BJ (cell line): ENCODE results near the gene SLCO3A1. TPM values are rescaled to one million over a fixed set of nuclear protein-coding genes. Genes with fewer than 3 reads are reported as not detected.

Source experiments
- CTCF ChIA-PET: fragments of 350-600 bp; formaldehyde crosslinking; extraction: SDS; loops from one replicate; lab custom pipeline; 2021; ENCODE audit warnings: antibody characterized with exemption, inconsistent platforms; lab: Yijun Ruan, JAX
- POLR2A ChIA-PET: fragments of 300-600 bp; sonication (Branson Sonifier 250); formaldehyde crosslinking; extraction: SDS; loops from one replicate; lab custom pipeline; 2021; ENCODE audit warnings: antibody characterized with exemption; lab: Charles Lee
- DNase-seq: peaks from one replicate; pipeline ENCODE4 v3.0.0-alpha.2; 2011; ENCODE audit warnings: low read depth
- H3K27me3 ChIP-seq: 2 replicates; pipeline ENCODE4 v1.6.0; 2011; ENCODE audit warnings: low read length; ENCODE audit not compliant: control insufficient read depth, insufficient read depth
- H3K36me3 ChIP-seq: 2 replicates; pipeline ENCODE4 v1.5.1; 2011; ENCODE audit warnings: low read length; ENCODE audit not compliant: control insufficient read depth, insufficient read depth
- H3K4me3 ChIP-seq: 2 replicates; pipeline ENCODE4 v1.5.1; 2011; ENCODE audit warnings: low read depth, mild to moderate bottlenecking, control low read depth, low read length
- polyA plus RNA-seq: library from polyadenylated mRNA; depleted of rRNA; stranded (reverse); fragments of >200 nt; gene quantifications from 2 replicates; pipeline ENCODE4 v1.2.3, GENCODE V29; 2011
- TF ChIP-seq, protein P1 (sequence below): IDR thresholded peaks from 2 replicates; pipeline ENCODE4 v1.5.1; 2011; ENCODE audit warnings: low read depth, mild to moderate bottlenecking, control low read depth, inconsistent platforms, low read length, moderate library complexity; ENCODE audit not compliant: insufficient read depth

SLCO3A1 gene
- polyA plus RNA-seq, 1 experiment = 7.8 TPM

DNA sequence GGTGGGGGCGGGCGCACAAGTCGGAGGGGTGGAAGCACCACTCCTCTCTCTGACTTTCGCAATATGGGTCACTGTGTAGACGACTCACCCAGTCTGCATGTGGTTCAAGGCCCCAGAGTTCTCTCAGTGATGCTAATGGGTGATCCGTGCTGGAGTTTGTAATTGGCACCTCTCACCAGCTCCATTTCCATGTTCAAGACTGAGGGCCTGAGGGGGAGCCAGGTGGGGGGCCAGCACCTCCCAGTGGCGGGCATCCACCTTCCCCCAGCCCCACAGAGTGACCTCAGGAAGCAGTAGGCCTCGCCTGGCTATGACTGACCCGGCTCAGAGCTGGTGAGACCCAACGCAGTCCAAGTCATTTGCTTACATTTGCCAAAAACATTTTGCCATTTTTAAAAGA is 310.1 kb downstream of the SLCO3A1 start:
- Histone ChIP-seq H3K4me3 (no peak overlapping the region), H3K36me3 (no peaks in the 10 kb centered on the region), H3K27me3 (no peaks in the 10 kb centered on the region)
- POLR2A ChIA-PET = no interaction called here
- CTCF ChIA-PET = no interaction called here
- TF ChIP-seq, protein P1, sequence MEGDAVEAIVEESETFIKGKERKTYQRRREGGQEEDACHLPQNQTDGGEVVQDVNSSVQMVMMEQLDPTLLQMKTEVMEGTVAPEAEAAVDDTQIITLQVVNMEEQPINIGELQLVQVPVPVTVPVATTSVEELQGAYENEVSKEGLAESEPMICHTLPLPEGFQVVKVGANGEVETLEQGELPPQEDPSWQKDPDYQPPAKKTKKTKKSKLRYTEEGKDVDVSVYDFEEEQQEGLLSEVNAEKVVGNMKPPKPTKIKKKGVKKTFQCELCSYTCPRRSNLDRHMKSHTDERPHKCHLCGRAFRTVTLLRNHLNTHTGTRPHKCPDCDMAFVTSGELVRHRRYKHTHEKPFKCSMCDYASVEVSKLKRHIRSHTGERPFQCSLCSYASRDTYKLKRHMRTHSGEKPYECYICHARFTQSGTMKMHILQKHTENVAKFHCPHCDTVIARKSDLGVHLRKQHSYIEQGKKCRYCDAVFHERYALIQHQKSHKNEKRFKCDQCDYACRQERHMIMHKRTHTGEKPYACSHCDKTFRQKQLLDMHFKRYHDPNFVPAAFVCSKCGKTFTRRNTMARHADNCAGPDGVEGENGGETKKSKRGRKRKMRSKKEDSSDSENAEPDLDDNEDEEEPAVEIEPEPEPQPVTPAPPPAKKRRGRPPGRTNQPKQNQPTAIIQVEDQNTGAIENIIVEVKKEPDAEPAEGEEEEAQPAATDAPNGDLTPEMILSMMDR = no peak
- no peak for DNase-seq

DNA sequence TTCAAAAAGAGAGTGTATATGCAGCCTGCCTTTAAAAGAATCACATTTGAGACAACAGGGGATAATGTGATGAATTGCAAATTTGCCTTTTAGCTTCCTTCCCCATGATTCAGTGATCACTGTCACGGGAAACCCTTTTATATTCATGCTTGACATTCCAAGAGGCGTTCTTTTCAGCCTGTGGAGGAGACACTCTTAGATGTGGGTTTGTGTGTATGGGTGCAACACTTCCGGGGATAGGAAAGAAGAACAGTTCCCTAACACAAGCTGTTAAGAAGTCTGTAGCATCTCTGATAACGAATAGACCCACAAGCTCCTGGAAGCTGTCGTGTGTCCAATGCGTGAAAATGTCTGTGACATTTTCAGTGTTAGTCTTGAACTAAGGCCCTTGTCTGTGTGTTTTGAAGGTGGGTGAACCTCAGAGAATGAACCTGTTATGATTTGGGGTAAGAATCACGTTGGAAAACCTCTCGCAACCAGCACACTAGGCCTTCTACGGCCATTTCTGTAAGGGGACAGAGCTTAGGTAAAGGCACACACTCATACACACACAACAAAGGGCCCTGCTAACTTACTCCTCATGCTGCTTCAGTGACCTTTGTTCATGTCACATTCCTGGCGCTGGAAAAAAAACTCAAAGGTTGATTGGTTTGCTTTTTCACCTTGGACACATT is 311.0 kb downstream of the SLCO3A1 start:
- Histone ChIP-seq H3K27me3 (no peaks in the 10 kb centered on the region), H3K4me3 (no peak overlapping the region), H3K36me3 (no peaks in the 10 kb centered on the region)
- peak; percentile 44 for DNase-seq
- POLR2A ChIA-PET = no interaction called here
- TF ChIP-seq, protein P1 = no peak
- CTCF ChIA-PET = no interaction called here

DNA sequence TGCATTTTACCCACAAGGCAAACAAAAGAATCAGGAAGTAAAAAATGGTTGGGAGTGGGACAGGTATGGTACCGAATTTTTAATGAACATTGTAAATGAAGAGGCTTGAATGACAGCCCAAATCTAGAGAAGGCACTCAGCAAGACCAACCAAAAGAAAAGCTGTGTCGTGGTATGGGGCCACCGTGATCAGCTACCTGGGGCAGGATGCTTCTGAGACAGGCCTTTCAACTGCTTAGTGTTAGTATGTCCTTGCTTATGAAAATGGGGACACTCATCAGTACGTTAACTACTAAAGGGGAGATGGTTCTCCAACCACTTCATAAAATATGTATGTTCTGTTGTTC is 311.5 kb downstream of the SLCO3A1 start:
- Histone ChIP-seq H3K4me3 (no peak overlapping the region), H3K27me3 (no peaks in the 10 kb centered on the region), H3K36me3 (no peaks in the 10 kb centered on the region)
- TF ChIP-seq, protein P1 = no peak
- ChIA-PET CTCF (no interaction called here), POLR2A (no interaction called here)
- no peak for DNase-seq

DNA sequence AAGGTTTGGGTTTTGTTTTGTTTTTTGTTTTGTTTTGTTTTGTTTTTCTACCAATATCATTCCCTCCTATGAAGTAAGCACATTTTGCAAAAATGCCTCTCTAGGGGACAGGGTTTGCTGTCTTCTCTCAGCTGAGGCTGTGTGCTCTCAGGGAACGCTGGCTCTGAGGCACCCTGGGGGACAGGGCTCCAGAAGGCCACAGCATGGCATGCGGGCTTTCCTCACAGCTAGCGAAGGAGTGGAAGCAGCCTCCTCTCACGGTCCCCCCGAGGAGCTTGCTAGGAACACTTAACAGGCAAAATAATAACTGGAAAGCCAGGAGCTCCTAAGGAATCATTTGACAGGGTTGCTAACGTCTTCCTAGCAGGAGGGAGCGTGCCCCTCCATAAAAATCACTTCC is 312.5 kb downstream of the SLCO3A1 start:
- CTCF ChIA-PET = no interaction called here
- POLR2A ChIA-PET = no interaction called here
- Histone ChIP-seq H3K36me3 (no peaks in the 10 kb centered on the region), H3K4me3 (no peak overlapping the region), H3K27me3 (no peaks in the 10 kb centered on the region)
- no peak for DNase-seq
- TF ChIP-seq, protein P1 = no peak

DNA sequence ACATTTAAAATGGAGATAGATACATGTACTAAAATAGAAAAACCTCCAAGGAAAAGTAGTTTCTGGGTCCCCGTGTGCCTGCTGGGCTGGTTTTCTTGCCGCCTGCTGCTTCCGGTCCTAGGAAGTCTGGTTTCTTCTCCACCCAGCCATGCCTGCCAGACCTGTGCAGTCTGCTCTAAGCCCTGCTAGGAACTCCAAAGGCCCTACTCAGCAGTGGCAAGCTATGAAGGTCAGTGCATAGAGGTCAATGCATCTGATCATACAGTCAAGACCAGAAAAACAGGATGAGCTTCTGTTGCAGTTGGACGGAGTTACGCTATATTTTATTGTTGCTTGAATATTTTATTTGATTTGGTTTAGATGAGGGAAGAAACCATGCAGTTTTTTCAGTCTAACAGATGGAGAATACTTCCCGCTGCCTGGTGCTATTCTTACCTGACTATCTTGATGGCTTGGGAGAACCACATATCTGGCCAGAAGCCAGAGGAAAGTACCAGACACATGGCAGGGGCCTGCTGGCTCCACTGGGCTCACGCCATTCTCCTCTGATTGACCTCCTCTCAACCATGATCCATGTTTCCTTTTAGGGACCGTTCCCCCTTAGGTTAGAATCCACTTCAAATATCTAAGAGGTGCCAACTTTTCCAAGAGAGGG is 313.4 kb downstream of the SLCO3A1 start:
- CTCF ChIA-PET = no interaction called here
- POLR2A ChIA-PET = no interaction called here
- no peaks in the 10 kb centered on the region for H3K27me3 ChIP-seq
- H3K36me3 ChIP-seq = no peaks in the 10 kb centered on the region
- no peak overlapping the region for H3K4me3 ChIP-seq
- TF ChIP-seq, protein P1 = no peak
- no peak for DNase-seq
